Smooth muscle cell (in vitro differentiated cells): ENCODE measurements around the gene LRRC74B. TPM values are rescaled to one million over a fixed set of nuclear protein-coding genes. Genes with fewer than 3 reads are reported as not detected.
"Not testable (repeated sequence)": the region's sequence is repeated elsewhere in the genome, so short reads cannot be mapped to it uniquely, and the experiment has no call there.

Source experiments
- DNase-seq: peaks from one replicate; lab custom pipeline; 2025; ENCODE audit not compliant: unreplicated experiment; lab: John Stamatoyannopoulos, UW
- H2AFZ ChIP-seq: fragments of 200-600 bp; sonication (generic); 2 replicates; pipeline ENCODE4 v1.6.0; 2016; ENCODE audit warnings: antibody characterized with exemption, low read depth, mild to moderate bottlenecking
- H3F3A ChIP-seq: fragments of 200-600 bp; sonication (generic); 2 replicates; pipeline ENCODE4 v1.6.0; 2017; ENCODE audit warnings: antibody characterized with exemption, low read depth
- H3K27ac ChIP-seq: fragments of 200-600 bp; sonication (generic); 2 replicates; pipeline ENCODE4 v1.5.1; 2016; ENCODE audit warnings: low read depth, mild to moderate bottlenecking
- H3K27me3 ChIP-seq: fragments of 200-600 bp; sonication (generic); 2 replicates; pipeline ENCODE4 v1.6.1; 2016; ENCODE audit warnings: low read depth, mild to moderate bottlenecking
- H3K36me3 ChIP-seq: fragments of 200-600 bp; sonication (generic); 2 replicates; pipeline ENCODE4 v1.5.1; 2016; ENCODE audit warnings: low read depth
- H3K4me1 ChIP-seq: fragments of 200-600 bp; sonication (generic); 2 replicates; pipeline ENCODE4 v1.5.1; 2016; ENCODE audit warnings: low read depth
- H3K4me2 ChIP-seq: fragments of 200-600 bp; sonication (generic); 2 replicates; pipeline ENCODE4 v1.6.0; 2016; ENCODE audit warnings: mild to moderate bottlenecking
- H3K4me3 ChIP-seq: fragments of 200-600 bp; sonication (generic); 2 replicates; pipeline ENCODE4 v1.5.1; 2016; ENCODE audit warnings: mild to moderate bottlenecking
- H3K79me2 ChIP-seq: fragments of 200-600 bp; sonication (generic); 2 replicates; pipeline ENCODE4 v1.6.0; 2016; ENCODE audit warnings: low read depth, mild to moderate bottlenecking
- H3K9ac ChIP-seq: fragments of 200-600 bp; sonication (generic); 2 replicates; pipeline ENCODE4 v1.6.0; 2016; ENCODE audit warnings: low read depth
- H3K9me3 ChIP-seq: fragments of 200-600 bp; sonication (generic); replicated peaks from 2 replicates; pipeline ENCODE4 v1.5.1; 2016; ENCODE audit warnings: low read depth
- H4K20me1 ChIP-seq: fragments of 200-600 bp; sonication (generic); 2 replicates; pipeline ENCODE4 v1.6.0; 2016; ENCODE audit warnings: low read depth
- CTCF ChIP-seq: fragments of 200-600 bp; sonication (generic); IDR thresholded peaks from 2 replicates; pipeline ENCODE4 v1.5.1; 2017; ENCODE audit warnings: borderline replicate concordance, mild to moderate bottlenecking, antibody characterized with exemption; ENCODE audit not compliant: insufficient read depth, poor library complexity, severe bottlenecking
- WGBS: methylation state at CpG from one replicate; pipeline ENCODE4 v1.1.7; 2016; ENCODE audit warnings: low lambda C conversion rate; 5-methylcytosine and 5-hydroxymethylcytosine counted together
- polyA plus RNA-seq: library from polyadenylated mRNA; unstranded; fragments of >200 nt; fragmentation: Nextera tagmentation; extraction: Ambion mirVana; gene quantifications from 2 replicates; pipeline ENCODE4 v1.2.1, GENCODE V29; 2016
- total RNA-seq: library from RNA; depleted of rRNA; stranded (reverse); fragments of >200 nt; gene quantifications from 2 replicates; pipeline ENCODE4 v1.2.3, GENCODE V29; 2014

Gene LRRC74B
- total and polyA plus RNA-seq, 2 experiments from 2014 or later, result not detected

GRCh38 chr22:21003782-21004181, 42.0 kb upstream of the LRRC74B start:
- TF ChIP-seq CTCF, result no peak
- Histone ChIP-seq H2AFZ (no peak overlapping the region), H3K4me3 (no peak overlapping the region), H3K79me2 (peaks cover 9% of the 10 kb centered on the region), H3K9ac (no peak overlapping the region), H4K20me1 (no peaks in the 10 kb centered on the region), H3K36me3 (no peaks in the 10 kb centered on the region), H3F3A (peaks cover 6% of the 10 kb centered on the region), H3K27me3 (no peaks in the 10 kb centered on the region), H3K9me3 (no peaks in the 10 kb centered on the region), H3K27ac (no peak overlapping the region), H3K4me1 (peaks cover 13% of the 10 kb centered on the region), H3K4me2 (peak overlapping the region; percentile 97)
- no peak for DNase-seq
- WGBS, result 89% methylated on average over 4 of the region's 4 CpGs

DNA sequence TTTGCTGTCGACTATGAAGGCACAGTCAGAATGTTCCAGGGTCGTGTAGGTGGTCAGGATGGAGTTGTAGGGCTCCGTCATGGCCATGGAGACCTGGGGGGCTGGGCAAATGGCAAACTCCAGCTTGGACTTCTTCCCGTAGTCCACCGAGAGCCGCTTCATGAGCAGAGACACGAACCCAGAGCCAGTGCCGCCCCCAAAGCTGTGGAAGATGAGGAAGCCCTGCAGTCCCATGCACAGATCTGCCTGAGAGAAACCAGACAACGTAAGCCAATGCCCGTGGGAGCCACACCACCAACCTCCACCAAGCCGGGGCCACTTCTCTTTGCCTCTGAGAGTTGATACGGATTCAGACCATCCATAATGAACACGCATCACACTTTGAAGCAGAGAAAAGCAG, 36.5 kb upstream of the LRRC74B start:
- H3K9ac ChIP-seq, H2AFZ ChIP-seq, H3K9me3 ChIP-seq: not testable (repeated sequence)

GRCh38 chr22:21009638-21010425, 35.9 kb upstream of the LRRC74B start:
- no peaks in the 10 kb centered on the region for H3K79me2 ChIP-seq
- DNase-seq, result no peak
- H3K4me3 ChIP-seq, result no peak overlapping the region
- no peak overlapping the region for H2AFZ ChIP-seq
- no peaks in the 10 kb centered on the region for H3K9me3 ChIP-seq
- no peaks in the 10 kb centered on the region for H3K27me3 ChIP-seq
- H3K27ac ChIP-seq, result no peak overlapping the region
- H3K4me1 ChIP-seq, result peaks cover 11% of the 10 kb centered on the region
- peaks cover 5% of the 10 kb centered on the region for H3F3A ChIP-seq
- 64% methylated on average over 10 of the region's 10 CpGs for WGBS
- H3K9ac ChIP-seq, result no peak overlapping the region
- H3K36me3 ChIP-seq, result no peaks in the 10 kb centered on the region
- no peak for TF ChIP-seq CTCF
- H3K4me2 ChIP-seq, result no peak overlapping the region
- no peaks in the 10 kb centered on the region for H4K20me1 ChIP-seq

More for the DNA sequence above, 36.5 kb upstream of the LRRC74B start:
- not testable (repeated sequence) for H3K4me2 ChIP-seq, H3K27me3 ChIP-seq, H3K79me2 ChIP-seq, H4K20me1 ChIP-seq, H3K36me3 ChIP-seq, DNase-seq, H3K4me3 ChIP-seq, H3K27ac ChIP-seq, H3F3A ChIP-seq, H3K4me1 ChIP-seq
- WGBS, result 92% methylated on average over 13 of the region's 13 CpGs

DNA sequence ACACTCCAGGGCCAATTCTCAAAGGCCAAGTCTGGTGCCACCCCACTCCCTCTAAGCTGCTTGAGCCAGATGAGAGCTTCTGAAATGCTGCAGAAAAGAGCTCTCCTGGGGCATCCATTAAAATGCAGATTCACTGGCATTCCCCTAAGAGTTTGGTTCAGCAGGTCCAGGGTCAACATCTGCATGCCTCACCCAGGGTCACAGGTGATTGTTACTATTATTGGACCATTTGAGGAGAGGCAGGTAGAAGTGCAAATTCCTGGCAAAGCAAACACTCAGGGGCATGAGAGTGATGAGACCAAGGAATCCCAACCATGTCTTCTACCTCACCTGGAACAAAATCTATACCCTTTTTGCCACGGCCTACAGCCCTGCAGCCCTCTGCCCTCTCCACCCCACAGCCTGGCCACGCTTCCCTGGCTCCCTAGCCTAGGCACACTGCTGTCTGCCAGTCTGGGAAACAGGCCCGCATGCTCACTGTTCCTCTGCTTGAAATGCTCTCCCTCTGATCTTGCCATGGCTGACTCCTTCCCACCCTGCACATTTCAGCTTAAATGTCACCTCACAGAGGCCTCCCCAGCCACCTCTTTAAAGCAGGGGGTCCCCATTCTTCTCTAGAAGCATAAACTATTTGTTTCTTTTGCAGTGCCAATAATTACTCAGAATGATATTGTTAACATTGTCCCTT, 35.2 kb upstream of the LRRC74B start:
- Histone ChIP-seq H3K79me2 (no peaks in the 10 kb centered on the region), H3K4me3 (no peak overlapping the region), H3K4me1 (peaks cover 18% of the 10 kb centered on the region), H3K9ac (no peak overlapping the region), H3K27ac (no peak overlapping the region), H3K4me2 (no peak overlapping the region), H3F3A (peaks cover 5% of the 10 kb centered on the region), H3K36me3 (no peaks in the 10 kb centered on the region), H3K27me3 (no peaks in the 10 kb centered on the region), H2AFZ (no peak overlapping the region), H3K9me3 (no peaks in the 10 kb centered on the region), H4K20me1 (no peaks in the 10 kb centered on the region)
- WGBS, result 93% methylated on average over 3 of the region's 3 CpGs
- DNase-seq, result no peak
- TF ChIP-seq CTCF, result no peak
